HepG2 (cell line): ENCODE data around the gene PRAMEF12. TPM values are rescaled to one million over a fixed set of nuclear protein-coding genes. Genes with fewer than 3 reads are reported as not detected.

Source experiments
- ATAC-seq: fragments of 200-7000 bp; cut with Tn5 transposase; 3 replicates; pipeline ENCODE4 v1.9.1; 2020; ENCODE audit warnings: mild to moderate bottlenecking, moderate library complexity
- BruUV-seq: library from RNA; stranded (reverse); fragments of 400-500 nt; replicated peaks from 2 replicates; lab custom pipeline; 2021; lab: Mats Ljungman, UMichigan
- CTCF ChIA-PET: fragments of 300-600 bp; formaldehyde crosslinking; extraction: SDS; loops from one replicate; lab custom pipeline; 2021; ENCODE audit warnings: low total read pairs, inconsistent platforms, low intra/inter-chr PET ratio; lab: Yijun Ruan, JAX
- POLR2A ChIA-PET: fragments of 350-600 bp; sonication (Branson Sonifier 250); formaldehyde crosslinking; loops from one replicate; lab custom pipeline; 2020; ENCODE audit warnings: antibody characterized with exemption, inconsistent platforms; lab: Yijun Ruan, JAX
- DNase-seq: peaks from one replicate; pipeline ENCODE4 v3.0.0-alpha.2; 2015; ENCODE audit warnings: low spot score
- FAIRE-seq: peaks from 3 replicates; lab custom pipeline; 2011; peaks lifted over from hg19 to GRCh38; lab: Jason Lieb, UNC
- H2AFZ ChIP-seq: one replicate; pipeline ENCODE4 v1.6.1; 2011; ENCODE audit warnings: low read length, inconsistent platforms
- H3K27ac ChIP-seq: fragments of 300-600 bp; 3 replicates; pipeline ENCODE4 v1.8.0; 2011; ENCODE audit warnings: mixed run types, mild to moderate bottlenecking, mixed read lengths, low read length, inconsistent platforms; ENCODE audit not compliant: insufficient read depth; ENCODE audit errors: extremely low read length
- H3K27me3 ChIP-seq, 2 experiments: fragments of 200-600 bp in 1 of 2; 2 replicates in 1 of 2; 3 replicates in 1 of 2; pipeline versions ENCODE4 v1.6.0 to v1.8.0; 2011; ENCODE audit warnings: low read length in 2 of 2, mild to moderate bottlenecking in 2 of 2, moderate library complexity in 2 of 2, inconsistent platforms in 1 of 2; ENCODE audit not compliant: insufficient read depth in 2 of 2, control insufficient read depth in 1 of 2
- H3K36me3 ChIP-seq, 2 experiments: fragments of 200-600 bp in 1 of 2; replicated peaks in 1 of 2; 2 replicates in 1 of 2; 3 replicates in 1 of 2; pipeline versions ENCODE4 v1.5.1 to v1.8.0; 2011; ENCODE audit warnings: low read length in 2 of 2, inconsistent platforms in 1 of 2; ENCODE audit not compliant: insufficient read depth in 2 of 2, control insufficient read depth in 1 of 2
- H3K4me1 ChIP-seq: 2 replicates; pipeline ENCODE4 v1.5.1; 2012; ENCODE audit warnings: low read length, inconsistent platforms; ENCODE audit not compliant: insufficient read depth
- H3K4me2 ChIP-seq: 2 replicates; pipeline ENCODE4 v1.6.0; 2011; ENCODE audit warnings: low read depth, low read length, inconsistent platforms
- H3K4me3 ChIP-seq, 3 experiments: fragments of 200-600 bp in 1 of 3; sonication (generic), shearing (Covaris generic) in 1 of 3; replicated peaks in 1 of 3; 2 replicates each; pipeline ENCODE4 v1.5.1; 2011 to 2016; ENCODE audit warnings: low read length in 3 of 3, inconsistent platforms in 2 of 3, low read depth in 2 of 3, mild to moderate bottlenecking in 2 of 3, control low read depth in 1 of 3, mixed read lengths in 1 of 3; ENCODE audit not compliant: insufficient read depth in 1 of 3
- H3K79me2 ChIP-seq: one replicate; pipeline ENCODE4 v1.6.1; 2011; ENCODE audit warnings: low read length, inconsistent platforms; ENCODE audit not compliant: insufficient read depth
- H3K9ac ChIP-seq: 2 replicates; pipeline ENCODE4 v1.6.0; 2011; ENCODE audit warnings: mild to moderate bottlenecking, low read depth, low read length, inconsistent platforms; ENCODE audit not compliant: insufficient read depth
- H3K9me3 ChIP-seq: 2 replicates; pipeline ENCODE4 v1.5.1; 2012; ENCODE audit warnings: mild to moderate bottlenecking, low read length
- H4K20me1 ChIP-seq: 2 replicates; pipeline ENCODE4 v1.6.0; 2011; ENCODE audit warnings: inconsistent platforms, mild to moderate bottlenecking, low read length, moderate library complexity; ENCODE audit not compliant: insufficient read depth
- CREM ChIP-seq, 2 experiments: sonication (generic) in 1 of 2; formaldehyde crosslinking in 1 of 2; IDR thresholded peaks; 2 replicates each; pipeline versions ENCODE4 v1.4.0 to v1.6.1; 2016 to 2020; ENCODE audit warnings: antibody characterized with exemption in 1 of 2, mild to moderate bottlenecking in 1 of 2, missing genetic modification reagents in 1 of 2
- FIP1L1 ChIP-seq: fragments of 200-400 bp; formaldehyde crosslinking; IDR thresholded peaks from 2 replicates; pipeline ENCODE4 v1.6.1; 2018; ENCODE audit warnings: low read depth, mild to moderate bottlenecking, low read length, moderate library complexity, borderline replicate concordance; ENCODE audit not compliant: insufficient read depth
- FOXO1 ChIP-seq: sonication (generic); formaldehyde crosslinking; IDR thresholded peaks from 2 replicates; pipeline ENCODE4 v1.4.0; 2020; ENCODE audit warnings: missing genetic modification reagents
- HDAC2 ChIP-seq: sonication (generic); formaldehyde crosslinking; IDR thresholded peaks from 2 replicates; pipeline ENCODE4 v1.4.0; 2020; ENCODE audit warnings: missing genetic modification reagents
- MYNN ChIP-seq: sonication (generic); formaldehyde crosslinking; IDR thresholded peaks from 2 replicates; pipeline ENCODE4 v1.4.0; 2020; ENCODE audit warnings: mild to moderate bottlenecking, low read depth, missing genetic modification reagents
- PAXIP1 ChIP-seq: sonication (generic); formaldehyde crosslinking; conservative IDR thresholded peaks from 2 replicates; pipeline ENCODE4 v1.4.0; 2020; ENCODE audit warnings: mild to moderate bottlenecking, missing genetic modification reagents, moderate library complexity
- SP2 ChIP-seq: sonication (generic); formaldehyde crosslinking; IDR thresholded peaks from 2 replicates; pipeline ENCODE4 v1.5.1; 2020; ENCODE audit warnings: mild to moderate bottlenecking, missing genetic modification reagents
- SP5 ChIP-seq: IDR thresholded peaks from 2 replicates; pipeline ENCODE4 v1.6.1; 2016; ENCODE audit warnings: low read depth, borderline replicate concordance
- TAF15 ChIP-seq: fragments of 200-400 bp; formaldehyde crosslinking; IDR thresholded peaks from one replicate; pipeline ENCODE4 v1.6.1; 2018; ENCODE audit warnings: mild to moderate bottlenecking, low read depth, low read length; ENCODE audit not compliant: poor library complexity, severe bottlenecking
- ZBTB39 ChIP-seq: sonication (generic); formaldehyde crosslinking; IDR thresholded peaks from 2 replicates; pipeline ENCODE4 v1.5.0; 2020; ENCODE audit warnings: missing genetic modification reagents
- ZFX ChIP-seq: sonication (generic); formaldehyde crosslinking; IDR thresholded peaks from 2 replicates; pipeline ENCODE4 v1.4.0; 2020; ENCODE audit warnings: mild to moderate bottlenecking, low read depth, missing genetic modification reagents, moderate library complexity
- ZNF296 ChIP-seq: sonication (generic); formaldehyde crosslinking; conservative IDR thresholded peaks from 2 replicates; pipeline ENCODE4 v1.5.0; 2020; ENCODE audit warnings: mild to moderate bottlenecking, missing genetic modification reagents
- ZNF547 ChIP-seq: sonication (generic); formaldehyde crosslinking; IDR thresholded peaks from 2 replicates; pipeline ENCODE4 v1.5.1; 2020; ENCODE audit warnings: mild to moderate bottlenecking, missing genetic modification reagents
- ZNF550 ChIP-seq: sonication (generic); formaldehyde crosslinking; IDR thresholded peaks from 2 replicates; pipeline ENCODE4 v1.4.0; 2020; ENCODE audit warnings: mild to moderate bottlenecking, missing genetic modification reagents, borderline replicate concordance
- ZNF562 ChIP-seq: sonication (generic); formaldehyde crosslinking; IDR thresholded peaks from 2 replicates; pipeline ENCODE4 v1.8.0; 2022; ENCODE audit warnings: missing genetic modification reagents, borderline replicate concordance
- WGBS: methylation state at CpG from one replicate; pipeline ENCODE4 v1.1.6; 2017; ENCODE audit warnings: low lambda C conversion rate; 5-methylcytosine and 5-hydroxymethylcytosine counted together
- in situ Hi-C: cut with HindIII; loops from 2 replicates; pipeline ENCODE4 v1.10.0; 2017; ENCODE audit warnings: low pct_unique_long_range_greater_than_20kb; ENCODE audit not compliant: extremely low pct_ligation_motif_present
- intact Hi-C: fragments of 100-400 bp; cut with micrococcal nuclease; formaldehyde crosslinking; loops from one replicate; pipeline ENCODE4 v1.10.0; 2022; ENCODE audit not compliant: unreplicated experiment
- polyA plus RNA-seq, 8 experiments: library from polyadenylated mRNA; depleted of rRNA in 3 of 8; stranded (reverse) in 7 of 8; unstranded in 1 of 8; fragments of >200 nt; fragmentation: Illumina TruSeq in 4 of 8; extraction: Trizol in 4 of 8; gene quantifications; 2 replicates each; pipeline versions ENCODE4 v1.2.1 to v1.2.3, GENCODE V29; 2011 to 2016; ENCODE audit warnings: low read depth in 4 of 8, missing spikeins in 1 of 8, mixed read lengths in 1 of 8; ENCODE audit not compliant: insufficient read depth in 1 of 8
- total RNA-seq, 5 experiments: library from RNA; depleted of rRNA; stranded (reverse); fragments of >200 nt; fragmentation: Illumina TruSeq; extraction: Trizol; gene quantifications; 2 replicates each; pipeline ENCODE4 v1.2.3, GENCODE V29; 2016; ENCODE audit warnings: low read depth in 1 of 5
- TF ChIP-seq, protein P1 (sequence below): fragments of 450-650 bp; IDR thresholded peaks from 2 replicates; pipeline ENCODE4 v1.6.1; 2017; ENCODE audit warnings: mild to moderate bottlenecking

The PRAMEF12 gene
- total and polyA plus RNA-seq, 2 of the 13 experiments (the other 11 are each of a cell fraction or from before 2014, with no cell fraction given): not detected

GRCh38 chr1:12771186-12771585 is 2.4 kb upstream of the PRAMEF12 start (continued):
- TF ChIP-seq ZNF547 (CRISPR knock-in tag): no peak
- no peak for TF ChIP-seq ZFX (CRISPR knock-in tag)
- TF ChIP-seq FIP1L1: no peak
- TF ChIP-seq MYNN (CRISPR knock-in tag): no peak
- no peak for TF ChIP-seq ZNF562
- no peak for TF ChIP-seq SP2
- TF ChIP-seq ZNF550: no peak

DNA sequence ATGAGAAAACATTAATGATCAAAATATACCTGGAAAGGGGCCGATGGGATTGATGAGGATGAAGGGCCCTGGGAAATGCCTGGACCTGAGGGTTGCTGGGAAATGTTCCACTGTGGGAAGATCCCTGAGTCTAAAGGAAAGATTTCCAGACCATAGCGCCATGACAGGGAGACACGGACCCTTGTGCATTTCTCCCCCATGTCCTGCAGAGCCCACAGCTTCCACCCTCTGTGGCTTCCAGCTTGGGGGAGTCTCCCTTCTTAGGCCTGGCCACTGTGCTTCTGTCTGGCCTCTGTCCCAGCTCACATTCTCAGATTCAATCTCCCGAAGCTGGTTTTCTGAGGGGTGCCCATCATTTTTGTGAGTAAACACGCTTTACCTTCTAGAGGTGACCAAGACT is 1.0 kb upstream of the PRAMEF12 start:
- FAIRE-seq (no peak), DNase-seq (no peak), ATAC-seq (no peak)
- H3K4me2 ChIP-seq: no peak overlapping the region
- CTCF ChIA-PET: no interaction called here
- 4% methylated on average over 4 of the region's 5 CpGs for WGBS
- H3K79me2 ChIP-seq: no peaks in the 10 kb centered on the region
- H3K4me3 ChIP-seq: no peak overlapping the region
- H3K27ac ChIP-seq: no peak overlapping the region
- no peak overlapping the region for H3K9ac ChIP-seq
- in situ Hi-C loops: loop anchor here (10.0 kb wide), 1 partner anchor 498 kb away; no protein-coding TSS in a partner anchor
- H3K27me3 ChIP-seq: peaks cover 5 to 55% of the 10 kb centered on the region in 2 experiments
- TF ChIP-seq PAXIP1 (CRISPR knock-in tag) (no peak), HDAC2 (CRISPR knock-in tag) (no peak), ZNF296 (CRISPR knock-in tag) (no peak), SP5 (CRISPR knock-in tag) (no peak), FOXO1 (CRISPR knock-in tag) (no peak), TAF15 (no peak), CREM (IDR thresholded peaks at IDR 0.05) (no peak), CREM (CRISPR knock-in tag; IDR thresholded peaks at IDR 0.05) (no peak), ZBTB39 (CRISPR knock-in tag) (no peak)
- TF ChIP-seq, protein P1, sequence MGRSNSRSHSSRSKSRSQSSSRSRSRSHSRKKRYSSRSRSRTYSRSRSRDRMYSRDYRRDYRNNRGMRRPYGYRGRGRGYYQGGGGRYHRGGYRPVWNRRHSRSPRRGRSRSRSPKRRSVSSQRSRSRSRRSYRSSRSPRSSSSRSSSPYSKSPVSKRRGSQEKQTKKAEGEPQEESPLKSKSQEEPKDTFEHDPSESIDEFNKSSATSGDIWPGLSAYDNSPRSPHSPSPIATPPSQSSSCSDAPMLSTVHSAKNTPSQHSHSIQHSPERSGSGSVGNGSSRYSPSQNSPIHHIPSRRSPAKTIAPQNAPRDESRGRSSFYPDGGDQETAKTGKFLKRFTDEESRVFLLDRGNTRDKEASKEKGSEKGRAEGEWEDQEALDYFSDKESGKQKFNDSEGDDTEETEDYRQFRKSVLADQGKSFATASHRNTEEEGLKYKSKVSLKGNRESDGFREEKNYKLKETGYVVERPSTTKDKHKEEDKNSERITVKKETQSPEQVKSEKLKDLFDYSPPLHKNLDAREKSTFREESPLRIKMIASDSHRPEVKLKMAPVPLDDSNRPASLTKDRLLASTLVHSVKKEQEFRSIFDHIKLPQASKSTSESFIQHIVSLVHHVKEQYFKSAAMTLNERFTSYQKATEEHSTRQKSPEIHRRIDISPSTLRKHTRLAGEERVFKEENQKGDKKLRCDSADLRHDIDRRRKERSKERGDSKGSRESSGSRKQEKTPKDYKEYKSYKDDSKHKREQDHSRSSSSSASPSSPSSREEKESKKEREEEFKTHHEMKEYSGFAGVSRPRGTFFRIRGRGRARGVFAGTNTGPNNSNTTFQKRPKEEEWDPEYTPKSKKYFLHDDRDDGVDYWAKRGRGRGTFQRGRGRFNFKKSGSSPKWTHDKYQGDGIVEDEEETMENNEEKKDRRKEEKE: no peak
- TF ChIP-seq, all 625 proteins: peak for 0
- BruUV-seq: no TSS peak
- no peaks in the 10 kb centered on the region for H3K9me3 ChIP-seq
- no peak overlapping the region for H2AFZ ChIP-seq
- intact Hi-C loops: no loop called here
- H3K36me3 ChIP-seq: no peaks in the 10 kb centered on the region
- H4K20me1 ChIP-seq: no peaks in the 10 kb centered on the region
- H3K4me1 ChIP-seq: no peaks in the 10 kb centered on the region
- POLR2A ChIA-PET: no interaction called here
